Endothelial cell of umbilical vein (primary cell): Measurements from ENCODE around the gene VWA8.

Experiments
- CTCF ChIP-seq, 2 donors: IDR thresholded peaks; 1 replicate in 1 of 2; 2 replicates in 1 of 2; pipeline ENCODE4 v1.5.1; 2011; ENCODE audit warnings: low read length in 2 of 2, mild to moderate bottlenecking in 2 of 2, moderate library complexity in 2 of 2, control low read depth in 1 of 2, inconsistent platforms in 1 of 2, low read depth in 1 of 2; ENCODE audit not compliant: insufficient read depth in 1 of 2; ENCODE audit errors: extremely low read depth in 1 of 2
- EZH2 ChIP-seq: IDR thresholded peaks from 2 replicates; pipeline ENCODE4 v1.6.1; 2012; ENCODE audit warnings: borderline replicate concordance, low read depth, mild to moderate bottlenecking, moderate library complexity, low read length, inconsistent platforms; ENCODE audit not compliant: severe bottlenecking
- POLR2A ChIP-seq: IDR thresholded peaks from 2 replicates; pipeline ENCODE4 v1.6.1; 2012; ENCODE audit warnings: low read depth, mild to moderate bottlenecking, control low read depth, low read length

- TF ChIP-seq CTCF (IDR thresholded peaks at IDR 0.05; ENCODE audit: extremely low read depth in 1 of 2, insufficient read depth in 1 of 2, low read depth in 1 of 2, low read length in 2 of 2) (no peak), EZH2 (no peak), POLR2A (no peak)
These were observed 395.7 kb downstream of the VWA8 start for GRCh38 chr13:41565216-41565615.
